ENCODE measurements around the gene NCKAP5L.

Gene NCKAP5L

DNA sequence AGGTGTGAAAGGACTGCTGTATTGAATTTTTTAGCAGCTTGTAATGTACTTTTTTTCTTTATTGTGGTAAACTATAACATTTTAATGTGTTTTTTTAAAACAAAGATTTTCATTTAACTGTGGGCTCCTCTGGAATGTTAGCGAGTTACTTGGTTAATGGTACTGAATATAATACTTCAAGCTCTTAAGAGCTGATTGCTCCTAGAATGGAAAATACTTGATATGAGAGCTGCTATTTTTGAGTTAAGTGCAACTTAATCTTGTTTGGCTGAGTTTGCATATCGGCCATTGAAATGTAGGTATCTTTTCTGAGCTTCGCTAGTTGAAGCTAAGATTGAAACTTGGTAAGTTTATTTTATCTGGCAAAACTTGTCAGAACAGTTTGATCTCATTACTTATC lies 79.4 kb downstream of the NCKAP5L start:
- no peak overlapping the region for H2BK15ac ChIP-seq (ENCODE audit: low read depth, poor library complexity, severe bottlenecking)
- no peaks in the 10 kb centered on the region for H3K9me3 ChIP-seq (ENCODE audit: control insufficient read depth, low read length)
- no peak overlapping the region for H2AFZ ChIP-seq (ENCODE audit: low read depth, low read length)
- no peak overlapping the region for H2BK12ac ChIP-seq (ENCODE audit: low read length in 2 of 2)
- no peak overlapping the region for H4K91ac ChIP-seq (ENCODE audit: low read length)
- 97% methylated on average over 3 of the region's 3 CpGs for WGBS
- no peak overlapping the region for H3K18ac ChIP-seq (ENCODE audit: low read depth in 1 of 2, low read length in 2 of 2)
- no peaks in the 10 kb centered on the region for H3K27me3 ChIP-seq (ENCODE audit: control insufficient read depth in 1 of 2, insufficient read depth in 1 of 2, low read length in 2 of 2)
- no peak overlapping the region for H3K23ac ChIP-seq (ENCODE audit: low read length in 2 of 2)
- H3K4me1 ChIP-seq (ENCODE audit: control insufficient read depth, insufficient read depth, low read depth, low read length) = no peaks in the 10 kb centered on the region
- no peak for DNase-seq
- peak overlapping the region; percentile 20 for H3K9ac ChIP-seq (ENCODE audit: low read length)
- H3K4me2 ChIP-seq (ENCODE audit: low read length, poor library complexity, severe bottlenecking) = no peak overlapping the region
- no peak overlapping the region for H4K8ac ChIP-seq (ENCODE audit: low read length)
- no peak overlapping the region for H3K4me3 ChIP-seq (ENCODE audit: insufficient read depth in 1 of 2, low read depth in 1 of 2, low read length in 2 of 2)
- no peaks in the 10 kb centered on the region for H3K79me1 ChIP-seq (replicated peaks; ENCODE audit: low read length, poor library complexity, severe bottlenecking)
- H2BK120ac ChIP-seq (ENCODE audit: low read depth, low read length) = no peak overlapping the region
- H2AK5ac ChIP-seq (ENCODE audit: low read length, severe bottlenecking) = no peak overlapping the region
- peaks cover 10 to 49% of the 10 kb centered on the region in 2 experiments for H3K36me3 ChIP-seq (ENCODE audit: control insufficient read depth in 1 of 2, insufficient read depth in 2 of 2, low read depth in 1 of 2, low read length in 2 of 2)
- H3K4ac ChIP-seq (ENCODE audit: low read depth in 1 of 2, low read length in 2 of 2) = no peak overlapping the region
- H3K27ac ChIP-seq (ENCODE audit: low read length, poor library complexity, severe bottlenecking) = no peak overlapping the region
- H2BK5ac ChIP-seq (ENCODE audit: low read depth, low read length, poor library complexity, severe bottlenecking) = no peak overlapping the region
- H3K14ac ChIP-seq (ENCODE audit: low read length in 2 of 2) = no peak overlapping the region

DNA sequence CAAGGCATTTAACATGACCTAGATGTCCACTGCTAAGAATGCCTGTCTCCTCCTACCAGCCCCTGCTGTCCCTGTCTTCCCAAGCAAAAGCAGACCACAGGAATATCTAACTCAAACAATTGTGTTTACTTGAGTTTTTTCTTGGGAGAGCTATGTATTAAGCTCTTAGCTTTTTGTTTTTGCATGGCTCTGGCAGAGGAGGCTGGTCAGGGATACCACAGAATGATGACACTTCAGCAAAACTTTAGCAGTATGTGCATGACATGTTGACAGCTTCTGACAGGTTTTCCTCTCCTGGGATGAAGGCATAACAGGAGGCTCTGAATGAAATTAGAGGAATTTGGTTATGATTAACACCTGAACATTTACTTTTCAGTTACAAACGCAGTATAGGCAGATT lies 79.9 kb downstream of the NCKAP5L start:
- Histone ChIP-seq H3K9me3 (ENCODE audit: control insufficient read depth, low read length) (no peaks in the 10 kb centered on the region), H2BK120ac (ENCODE audit: low read depth, low read length) (no peak overlapping the region), H3K79me1 (replicated peaks; ENCODE audit: low read length, poor library complexity, severe bottlenecking) (no peaks in the 10 kb centered on the region), H3K9ac (ENCODE audit: low read length) (peak overlapping the region; percentile 20), H2BK5ac (ENCODE audit: low read depth, low read length, poor library complexity, severe bottlenecking) (no peak overlapping the region), H4K8ac (ENCODE audit: low read length) (no peak overlapping the region), H2AK5ac (ENCODE audit: low read length, severe bottlenecking) (no peak overlapping the region), H3K27ac (ENCODE audit: low read length, poor library complexity, severe bottlenecking) (no peak overlapping the region), H2BK12ac (ENCODE audit: low read length in 2 of 2) (no peak overlapping the region), H3K4me1 (ENCODE audit: control insufficient read depth, insufficient read depth, low read depth, low read length) (peaks cover under 1% of the 10 kb centered on the region), H3K23ac (ENCODE audit: low read length in 2 of 2) (no peak overlapping the region), H3K27me3 (ENCODE audit: control insufficient read depth in 1 of 2, insufficient read depth in 1 of 2, low read length in 2 of 2) (no peaks in the 10 kb centered on the region), H3K36me3 (ENCODE audit: control insufficient read depth in 1 of 2, insufficient read depth in 2 of 2, low read depth in 1 of 2, low read length in 2 of 2) (peaks cover 10 to 48% of the 10 kb centered on the region in 2 experiments), H3K18ac (ENCODE audit: low read depth in 1 of 2, low read length in 2 of 2) (no peak overlapping the region), H3K4me3 (ENCODE audit: insufficient read depth in 1 of 2, low read depth in 1 of 2, low read length in 2 of 2) (no peak overlapping the region), H4K91ac (ENCODE audit: low read length) (no peak overlapping the region), H3K4me2 (ENCODE audit: low read length, poor library complexity, severe bottlenecking) (no peak overlapping the region), H2BK15ac (ENCODE audit: low read depth, poor library complexity, severe bottlenecking) (no peak overlapping the region), H2AFZ (ENCODE audit: low read depth, low read length) (no peak overlapping the region), H3K4ac (ENCODE audit: low read depth in 1 of 2, low read length in 2 of 2) (no peak overlapping the region), H3K14ac (ENCODE audit: low read length in 2 of 2) (no peak overlapping the region)
- peak; percentile 67 for DNase-seq
- WGBS = no CpG with 5 or more reads among the region's 1 CpG

DNA sequence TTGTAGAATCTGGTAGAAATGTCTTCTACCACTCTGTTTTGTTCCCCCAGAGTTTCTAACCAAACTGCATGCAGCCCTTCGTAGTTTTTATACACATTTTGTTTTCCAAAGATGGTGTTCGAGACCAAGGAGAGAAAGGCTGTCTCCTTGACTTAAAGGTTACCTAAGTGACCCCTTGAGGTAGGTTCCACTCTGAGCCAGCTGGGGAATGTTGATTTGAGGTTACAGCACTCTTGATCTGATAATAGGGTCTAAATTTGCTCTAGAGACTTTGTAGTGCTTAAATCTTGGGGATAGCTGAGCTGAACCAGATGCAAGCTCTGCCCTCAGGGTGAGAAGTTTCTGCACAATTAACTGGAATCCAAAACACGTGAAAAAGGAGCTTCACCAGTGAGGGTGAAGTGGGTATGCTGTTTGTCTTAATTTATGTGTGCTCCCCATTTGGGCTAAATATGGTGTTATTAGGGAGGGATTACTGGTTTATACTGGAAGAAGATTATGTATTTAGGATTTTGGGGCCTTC lies 83.8 kb downstream of the NCKAP5L start:
- Histone ChIP-seq H4K8ac (ENCODE audit: low read length) (no peak overlapping the region), H2AK5ac (ENCODE audit: low read length, severe bottlenecking) (no peak overlapping the region), H3K18ac (ENCODE audit: low read depth in 1 of 2, low read length in 2 of 2) (no peak overlapping the region), H4K91ac (ENCODE audit: low read length) (no peak overlapping the region), H3K27me3 (ENCODE audit: control insufficient read depth in 1 of 2, insufficient read depth in 1 of 2, low read length in 2 of 2) (no peaks in the 10 kb centered on the region), H3K36me3 (ENCODE audit: control insufficient read depth in 1 of 2, insufficient read depth in 2 of 2, low read depth in 1 of 2, low read length in 2 of 2) (peaks cover 5 to 29% of the 10 kb centered on the region in 2 experiments), H2BK15ac (ENCODE audit: low read depth, poor library complexity, severe bottlenecking) (no peak overlapping the region), H3K23ac (ENCODE audit: low read length in 2 of 2) (peak overlapping the region in 1 of 2 experiments; percentile 50), H3K4me2 (ENCODE audit: low read length, poor library complexity, severe bottlenecking) (peak overlapping the region; percentile 1), H3K9me3 (ENCODE audit: control insufficient read depth, low read length) (no peaks in the 10 kb centered on the region), H3K4ac (ENCODE audit: low read depth in 1 of 2, low read length in 2 of 2) (no peak overlapping the region), H2BK12ac (ENCODE audit: low read length in 2 of 2) (no peak overlapping the region), H3K79me1 (replicated peaks; ENCODE audit: low read length, poor library complexity, severe bottlenecking) (no peaks in the 10 kb centered on the region), H3K27ac (ENCODE audit: low read length, poor library complexity, severe bottlenecking) (no peak overlapping the region), H2BK5ac (ENCODE audit: low read depth, low read length, poor library complexity, severe bottlenecking) (no peak overlapping the region), H2AFZ (ENCODE audit: low read depth, low read length) (no peak overlapping the region), H3K14ac (ENCODE audit: low read length in 2 of 2) (no peak overlapping the region), H2BK120ac (ENCODE audit: low read depth, low read length) (no peak overlapping the region), H3K9ac (ENCODE audit: low read length) (peak overlapping the region; percentile 57), H3K4me3 (ENCODE audit: insufficient read depth in 1 of 2, low read depth in 1 of 2, low read length in 2 of 2) (peak overlapping the region in 1 of 2 experiments; percentile 1), H3K4me1 (ENCODE audit: control insufficient read depth, insufficient read depth, low read depth, low read length) (peaks cover 5% of the 10 kb centered on the region)
- 91% methylated on average over 3 of the region's 3 CpGs for whole genome bisulfite sequencing
- no peak for DNase-seq

DNA sequence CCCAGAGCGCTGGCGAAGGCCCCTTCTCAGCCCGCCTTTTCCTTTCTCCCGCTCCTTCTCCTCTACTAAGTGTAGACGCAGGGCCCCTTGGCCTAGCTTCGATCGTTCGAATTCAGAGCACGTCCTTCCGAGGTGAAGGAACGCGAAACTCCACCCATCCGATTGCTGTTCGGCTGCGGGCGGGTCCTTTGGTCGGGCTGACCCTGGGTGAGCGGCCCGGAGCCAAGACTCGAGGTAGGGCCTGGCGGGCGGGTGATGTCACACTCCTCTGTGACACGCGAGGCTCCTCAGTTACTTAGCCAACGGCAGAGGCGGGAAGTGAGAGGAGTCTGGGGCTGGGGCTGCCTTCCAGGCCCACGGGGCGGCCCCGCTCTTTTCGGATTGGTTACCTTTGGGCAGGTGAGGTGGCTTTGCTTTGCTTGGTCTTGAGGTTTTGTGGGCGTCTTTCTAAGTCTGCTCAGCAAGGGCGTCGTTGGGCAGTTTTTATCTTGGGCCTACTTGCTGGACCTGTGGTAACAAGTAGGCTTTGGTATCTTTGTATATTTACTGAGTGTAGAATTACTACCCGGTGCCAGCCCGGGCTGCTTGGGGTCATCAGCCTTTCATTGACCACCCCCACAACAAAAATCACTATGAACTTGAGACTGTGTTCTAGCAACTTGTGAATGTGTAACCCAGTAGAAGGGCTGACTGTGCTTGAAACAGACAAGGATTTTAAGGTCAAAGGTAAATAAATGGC lies 86.2 kb downstream of the NCKAP5L start:
- peak overlapping the region; percentile 84 for H4K91ac ChIP-seq (ENCODE audit: low read length)
- no peaks in the 10 kb centered on the region for H3K27me3 ChIP-seq (ENCODE audit: control insufficient read depth in 1 of 2, insufficient read depth in 1 of 2, low read length in 2 of 2)
- H3K14ac ChIP-seq (ENCODE audit: low read length in 2 of 2) = peak overlapping the region in 1 of 2 experiments; percentile 93
- no peaks in the 10 kb centered on the region for H3K9me3 ChIP-seq (ENCODE audit: control insufficient read depth, low read length)
- H3K18ac ChIP-seq (ENCODE audit: low read depth in 1 of 2, low read length in 2 of 2) = peak overlapping the region; percentile 66 to 100
- peak overlapping the region; percentile 82 to 98 for H3K4me3 ChIP-seq (ENCODE audit: insufficient read depth in 1 of 2, low read depth in 1 of 2, low read length in 2 of 2)
- H3K23ac ChIP-seq (ENCODE audit: low read length in 2 of 2) = peak overlapping the region; percentile 83 to 96
- peak overlapping the region; percentile 17 for H2BK15ac ChIP-seq (ENCODE audit: low read depth, poor library complexity, severe bottlenecking)
- peak overlapping the region; percentile 99 for H3K9ac ChIP-seq (ENCODE audit: low read length)
- no peak overlapping the region for H4K8ac ChIP-seq (ENCODE audit: low read length)
- peaks cover 5% of the 10 kb centered on the region for H3K4me1 ChIP-seq (ENCODE audit: control insufficient read depth, insufficient read depth, low read depth, low read length)
- H3K27ac ChIP-seq (ENCODE audit: low read length, poor library complexity, severe bottlenecking) = peak overlapping the region; percentile 99
- peak overlapping the region; percentile 67 for H2AK5ac ChIP-seq (ENCODE audit: low read length, severe bottlenecking)
- peak overlapping the region; percentile 51 for H2BK120ac ChIP-seq (ENCODE audit: low read depth, low read length)
- H3K4me2 ChIP-seq (ENCODE audit: low read length, poor library complexity, severe bottlenecking) = peak overlapping the region; percentile 75
- H2AFZ ChIP-seq (ENCODE audit: low read depth, low read length) = peak overlapping the region; percentile 77
- WGBS = under 1% methylated on average over 28 of the region's 35 CpGs
- peak overlapping the region; percentile 85 to 87 for H3K4ac ChIP-seq (ENCODE audit: low read depth in 1 of 2, low read length in 2 of 2)
- peak overlapping the region; percentile 74 for H2BK5ac ChIP-seq (ENCODE audit: low read depth, low read length, poor library complexity, severe bottlenecking)
- H3K36me3 ChIP-seq (ENCODE audit: control insufficient read depth in 1 of 2, insufficient read depth in 2 of 2, low read depth in 1 of 2, low read length in 2 of 2) = peaks cover 1 to 14% of the 10 kb centered on the region in 2 experiments
- peak overlapping the region in 1 of 2 experiments; percentile 18 for H2BK12ac ChIP-seq (ENCODE audit: low read length in 2 of 2)
- peak; percentile 94 for DNase-seq
- no peaks in the 10 kb centered on the region for H3K79me1 ChIP-seq (replicated peaks; ENCODE audit: low read length, poor library complexity, severe bottlenecking)

Data from mesenchymal stem cell (in vitro differentiated cells and primary cell).